ENCODE results near the gene HLA-DOA. TPM values are rescaled to one million over a fixed set of nuclear protein-coding genes. Genes with fewer than 3 reads are reported as not detected.

HLA-DOA gene
- total RNA-seq, 6 experiments from 2014 or later, result 0.37 to 3.3 (median 1.2) TPM

GRCh38 chr6:32976334-32977069, 32.9 kb downstream of the HLA-DOA start:
- intact Hi-C loops (cut with DNase I), result no loop called here
- Histone ChIP-seq H3K9me3 (no peaks in the 10 kb centered on the region), H3K27ac (no peak overlapping the region), H3K27me3 (no peaks in the 10 kb centered on the region), H3K4me1 (peaks cover 0 to 59% (median 23%) of the 10 kb centered on the region in 4 donors), H3K36me3 (peaks cover 44 to 78% (median 69%) of the 10 kb centered on the region in 4 donors), H3K4me3 (peak overlapping the region in 2 of 3 donors; percentile 14 to 97)
- ATAC-seq (no peak), DNase-seq (no peak)
- 55% methylated on average over 5 of the region's 7 CpGs for WGBS (ENCODE audit: insufficient coverage, low coverage, low lambda C conversion rate, missing lambda C conversion rate)
- no peak for TF ChIP-seq CTCF (IDR thresholded peaks at IDR 0.05)
- no peak for TF ChIP-seq POLR2A (IDR thresholded peaks at IDR 0.05)

- intact Hi-C loops (cut with DNase I), result no loop called here
- WGBS (ENCODE audit: insufficient coverage, low coverage, low lambda C conversion rate, missing lambda C conversion rate), result 28% methylated on average over 2 of the region's 2 CpGs
- H3K4me3 ChIP-seq, result peak overlapping the region in 2 of 3 donors; percentile 14 to 97
- H3K9me3 ChIP-seq, result no peaks in the 10 kb centered on the region
- no peak for ATAC-seq
- H3K27ac ChIP-seq, result no peak overlapping the region
- peaks cover 0 to 53% (median 22%) of the 10 kb centered on the region in 4 donors for H3K4me1 ChIP-seq
- H3K27me3 ChIP-seq, result no peaks in the 10 kb centered on the region
- no peak for TF ChIP-seq CTCF (IDR thresholded peaks at IDR 0.05)
- TF ChIP-seq POLR2A (IDR thresholded peaks at IDR 0.05), result no peak
- no peak for DNase-seq
- peaks cover 37 to 72% (median 65%) of the 10 kb centered on the region in 4 donors for H3K36me3 ChIP-seq
Observed at GRCh38 chr6:32975886-32976285, 33.5 kb downstream of the HLA-DOA start.

GRCh38 chr6:32974541-32975308, 34.7 kb downstream of the HLA-DOA start:
- TF ChIP-seq POLR2A (IDR thresholded peaks at IDR 0.05) (no peak), CTCF (IDR thresholded peaks at IDR 0.05) (no peak)
- DNase-seq, result no peak

GRCh38 chr6:32974016-32974333, 35.4 kb downstream of the HLA-DOA start:
- intact Hi-C loops (cut with DNase I), result no loop called here
- DNase-seq, result no peak

More at GRCh38 chr6:32974541-32975308, 34.7 kb downstream of the HLA-DOA start:
- 6% methylated on average over 5 of the region's 14 CpGs for WGBS (ENCODE audit: insufficient coverage, low coverage, low lambda C conversion rate, missing lambda C conversion rate)
- H3K9me3 ChIP-seq, result no peaks in the 10 kb centered on the region
- peak overlapping the region; percentile 90 to 97 (median 95) for H3K4me3 ChIP-seq
- peak overlapping the region in 1 of 3 donors; percentile 81 for H3K27ac ChIP-seq
- H3K27me3 ChIP-seq, result no peaks in the 10 kb centered on the region
- peaks cover 28 to 60% (median 54%) of the 10 kb centered on the region in 4 donors for H3K36me3 ChIP-seq
- intact Hi-C loops (cut with DNase I), result no loop called here
- no peak for ATAC-seq
- H3K4me1 ChIP-seq, result peaks cover 0 to 41% (median 20%) of the 10 kb centered on the region in 4 donors

More at GRCh38 chr6:32974016-32974333, 35.4 kb downstream of the HLA-DOA start:
- Histone ChIP-seq H3K27ac (peak overlapping the region in 1 of 3 donors; percentile 81), H3K36me3 (peaks cover 21 to 53% (median 47%) of the 10 kb centered on the region in 4 donors), H3K4me1 (peaks cover 0 to 40% (median 19%) of the 10 kb centered on the region in 4 donors), H3K4me3 (peak overlapping the region; percentile 90 to 97 (median 95)), H3K9me3 (no peaks in the 10 kb centered on the region), H3K27me3 (no peaks in the 10 kb centered on the region)
- TF ChIP-seq CTCF (IDR thresholded peaks at IDR 0.05), result no peak
- no peak for TF ChIP-seq POLR2A (IDR thresholded peaks at IDR 0.05)
- no peak for ATAC-seq
- 1% methylated on average over 4 of the region's 4 CpGs for WGBS (ENCODE audit: insufficient coverage, low coverage, low lambda C conversion rate, missing lambda C conversion rate)

Data from right lobe of liver (tissue), 6 donors.